Activated CD4-positive, alpha-beta T cell treated with anti-CD3 and anti-CD28 coated beads for 4 hours (primary cell): Measurements from ENCODE around the gene PZP.

ENCODE experiments used
- DNase-seq, 2 donors: peaks; one replicate each; pipeline ENCODE4 v3.0.0-alpha.2; 2020

PZP gene

DNA sequence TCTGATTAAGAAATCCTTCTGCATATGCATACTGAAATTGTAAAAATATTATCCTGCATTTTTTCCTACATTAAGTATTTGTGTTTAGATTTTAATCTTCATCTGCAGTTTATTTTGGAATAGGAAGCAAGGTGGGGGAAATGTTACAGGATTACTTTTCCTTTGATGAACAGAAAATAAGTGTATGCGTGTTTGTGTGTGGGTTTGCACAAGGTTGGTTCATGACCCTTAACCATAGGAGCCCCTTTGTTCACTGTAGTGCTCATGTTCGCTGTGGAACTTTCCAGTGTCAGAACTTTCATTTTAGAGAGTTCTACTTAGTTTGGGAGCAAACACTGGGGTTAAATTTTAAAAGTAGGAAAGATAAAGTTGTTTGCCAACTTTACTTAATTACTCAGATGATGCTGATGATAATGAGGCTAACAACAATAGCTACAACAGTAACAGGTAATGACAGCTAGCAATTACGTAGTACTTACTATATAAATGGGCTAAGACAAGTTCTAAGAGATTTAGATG lies 86.0 kb downstream of the PZP start:
- no peak for DNase-seq

DNA sequence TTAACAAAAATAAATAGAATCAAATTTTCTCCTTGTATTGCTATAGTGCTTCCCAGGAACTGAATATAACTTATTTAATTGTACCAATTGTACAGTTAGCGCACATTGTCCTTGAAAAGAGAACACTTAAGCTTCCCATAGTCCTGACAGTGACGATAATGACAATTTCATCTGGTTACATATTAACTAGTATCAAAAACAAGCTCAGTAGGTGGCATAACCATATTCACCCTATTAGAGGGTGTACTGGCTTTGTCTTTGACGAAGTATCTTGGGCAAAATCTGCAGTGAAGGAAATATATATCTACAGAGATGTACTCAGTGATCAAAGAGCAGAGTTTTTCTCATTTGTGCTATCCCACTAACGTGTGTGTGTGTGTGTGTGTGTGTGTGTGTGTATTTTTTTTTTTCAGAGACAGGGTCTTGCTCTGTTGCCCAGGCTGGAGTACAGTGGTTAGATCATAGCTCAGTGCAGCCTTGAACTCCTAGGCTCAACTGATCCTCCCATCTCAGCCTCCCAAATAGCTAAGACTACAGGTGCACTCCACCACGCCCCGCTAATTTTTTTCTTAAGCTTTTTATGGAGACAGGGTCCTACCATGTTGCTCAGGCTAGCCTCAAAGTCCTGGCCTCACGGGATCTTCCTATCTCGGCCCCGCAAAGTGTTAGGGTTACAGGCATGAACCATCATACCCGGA lies 87.6 kb downstream of the PZP start:
- DNase-seq = no peak

DNA sequence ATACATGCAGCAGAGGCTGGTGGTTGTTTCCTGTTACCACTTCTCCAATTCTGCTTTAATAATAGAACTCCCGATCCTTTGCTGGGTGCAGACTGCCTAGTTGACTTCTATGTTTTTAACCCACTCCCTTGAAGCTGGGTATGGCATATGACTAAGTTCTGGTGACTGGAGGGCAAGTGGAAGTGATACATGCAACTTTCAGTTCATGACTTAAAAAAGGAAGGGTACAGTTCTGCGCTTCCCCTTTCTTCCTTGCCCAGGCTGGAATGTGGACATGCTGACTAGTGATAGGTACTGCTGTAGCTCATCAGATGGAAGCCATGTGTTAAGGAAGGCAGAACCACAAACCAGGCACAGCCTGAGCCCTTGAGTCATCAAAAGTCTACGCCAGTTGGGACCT lies 90.0 kb downstream of the PZP start:
- no peak for DNase-seq

DNA sequence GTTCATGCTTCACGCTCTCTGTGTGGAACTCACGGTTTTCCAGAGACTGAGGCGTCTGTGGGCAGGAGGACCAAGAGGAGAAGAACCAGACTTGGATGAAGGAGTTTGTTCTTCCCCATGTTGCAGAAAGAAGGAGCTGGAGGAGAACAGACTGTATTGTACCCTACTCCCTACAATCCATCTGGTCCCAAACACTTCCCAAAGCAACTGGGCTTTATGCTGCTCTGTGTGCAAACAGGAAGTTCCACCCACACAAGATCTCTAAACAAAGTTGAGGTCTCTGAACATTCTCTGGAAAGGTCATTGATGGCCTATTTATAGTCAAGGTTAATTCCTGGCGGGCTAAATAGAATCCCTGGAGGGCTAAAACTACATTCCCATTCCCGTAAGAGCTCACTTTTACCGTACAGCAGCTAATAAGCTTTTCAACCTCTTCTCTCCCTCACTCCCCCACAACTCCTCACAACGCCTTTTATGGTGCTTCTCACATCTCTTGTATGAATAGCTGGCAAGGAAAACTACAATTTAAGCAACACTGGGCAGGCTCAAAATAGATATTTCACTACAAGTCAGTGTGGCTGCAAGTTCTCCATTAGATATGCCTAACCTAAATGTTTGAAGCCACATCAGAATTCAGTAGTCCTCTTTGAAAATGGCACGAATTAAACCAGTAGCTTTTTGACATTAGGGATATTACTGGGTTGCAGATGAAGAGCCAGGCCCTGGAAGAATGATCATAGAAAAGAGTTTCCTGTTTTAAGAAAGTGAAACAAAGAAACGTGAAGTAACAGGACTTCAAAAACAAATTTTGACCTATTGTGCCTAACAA lies 92.2 kb downstream of the PZP start, which contains the start of gene A2M:
A2M (minus strand) TSS at position 189 of the 829 bp plus-strand sequence; CDS start at position 119, 70 bp downstream.
- DNase-seq = no peak

DNA sequence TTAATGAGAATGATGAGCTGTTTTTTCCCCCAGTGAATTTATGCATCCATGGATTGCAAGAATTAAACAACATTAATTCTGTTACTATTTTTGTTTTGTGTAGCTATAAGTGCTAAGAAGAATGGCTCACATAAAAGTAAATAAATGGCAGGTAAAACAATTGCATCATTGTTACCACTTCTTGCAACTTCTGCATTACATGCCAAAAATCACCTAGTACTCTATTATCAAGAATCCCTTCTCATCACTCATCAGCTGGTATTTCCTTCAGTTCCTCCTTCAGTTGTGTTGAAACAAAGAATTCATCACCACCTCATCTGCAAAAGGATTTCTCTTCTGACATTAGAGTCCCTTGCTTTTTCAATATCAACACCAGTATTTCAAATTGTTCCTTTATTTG lies 93.2 kb downstream of the PZP start:
- no peak for DNase-seq

DNA sequence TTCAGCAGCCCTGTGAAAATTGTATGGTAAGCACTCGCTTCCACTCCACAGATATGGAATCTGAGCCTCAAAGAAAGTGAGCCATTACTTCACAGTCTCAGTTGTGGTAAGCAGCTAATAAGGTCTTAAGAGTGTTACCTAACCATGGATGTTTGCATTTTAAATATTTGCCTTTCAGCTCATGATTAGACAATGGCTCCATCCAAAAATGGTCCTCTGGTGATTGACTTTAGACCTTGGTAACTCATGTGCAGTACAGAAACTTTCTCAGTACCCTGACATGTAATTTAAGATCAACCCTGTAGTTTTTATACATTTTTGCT lies 94.2 kb downstream of the PZP start:
- no peak for DNase-seq

DNA sequence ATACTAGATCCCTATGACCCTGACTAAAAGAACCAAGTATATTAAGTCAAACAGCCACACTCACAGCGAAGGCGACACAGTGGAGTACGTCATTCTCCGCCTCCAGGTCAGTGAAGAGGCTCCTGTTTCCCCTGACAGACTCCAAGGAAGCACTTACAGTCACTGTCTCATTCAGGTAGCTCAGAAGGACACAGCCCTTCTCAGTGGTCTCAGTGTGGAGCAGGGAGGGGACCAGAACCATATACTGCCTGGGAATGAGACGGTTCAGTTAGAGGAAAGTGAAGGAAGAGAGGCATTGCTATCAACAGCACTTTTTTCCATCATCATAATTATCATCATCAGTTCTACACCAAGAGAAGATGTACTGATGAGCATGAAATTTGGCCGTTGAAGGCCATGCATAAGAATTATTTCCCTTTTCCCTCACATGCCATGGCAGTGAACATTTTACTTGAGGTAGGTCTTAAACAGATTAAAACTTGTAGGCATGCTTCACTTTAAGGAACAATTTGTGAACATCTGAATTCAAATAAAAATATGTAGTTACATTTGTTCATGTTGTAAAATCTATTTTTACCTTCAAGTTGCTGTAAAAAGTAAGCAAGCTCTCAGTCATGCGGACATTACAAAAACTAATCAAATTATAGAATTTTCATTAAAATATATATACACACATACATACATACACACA lies 94.8 kb downstream of the PZP start:
- no peak for DNase-seq

DNA sequence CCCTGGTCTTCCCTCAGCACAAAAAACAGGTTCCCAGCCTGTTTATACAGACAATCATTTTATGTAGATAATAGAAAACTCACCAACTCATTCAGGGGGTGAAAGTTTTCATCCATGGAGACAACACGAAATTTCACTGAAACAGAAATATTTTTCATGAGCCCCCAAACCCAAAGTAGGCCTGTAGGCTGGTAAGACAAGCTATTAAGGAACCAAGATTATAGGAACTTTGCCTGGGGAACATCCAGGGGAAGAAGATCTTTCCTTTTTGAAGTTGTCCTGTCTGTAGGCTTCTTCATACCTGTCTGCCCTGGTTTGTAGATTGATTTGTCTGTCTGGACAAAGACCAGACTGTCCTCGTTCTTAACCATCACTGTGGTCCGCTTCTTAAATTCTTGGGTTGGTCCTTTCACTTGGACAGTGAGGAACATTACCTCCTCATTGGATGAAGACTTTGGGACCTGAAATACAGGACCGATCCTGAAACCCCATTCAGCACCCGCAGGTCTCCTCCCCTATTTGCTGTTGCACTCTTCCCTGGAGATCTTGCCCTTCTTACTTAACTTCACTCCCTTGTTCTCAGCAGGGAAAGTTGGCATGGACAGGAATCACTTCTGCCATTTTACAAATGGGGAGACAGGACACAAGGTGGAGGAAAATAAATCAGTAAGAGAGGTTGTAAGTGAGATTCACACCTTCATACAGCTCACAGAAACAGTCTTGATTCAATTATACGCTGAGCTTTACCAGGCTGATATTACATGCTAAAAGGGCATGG lies 95.9 kb downstream of the PZP start:
- no peak for DNase-seq

DNA sequence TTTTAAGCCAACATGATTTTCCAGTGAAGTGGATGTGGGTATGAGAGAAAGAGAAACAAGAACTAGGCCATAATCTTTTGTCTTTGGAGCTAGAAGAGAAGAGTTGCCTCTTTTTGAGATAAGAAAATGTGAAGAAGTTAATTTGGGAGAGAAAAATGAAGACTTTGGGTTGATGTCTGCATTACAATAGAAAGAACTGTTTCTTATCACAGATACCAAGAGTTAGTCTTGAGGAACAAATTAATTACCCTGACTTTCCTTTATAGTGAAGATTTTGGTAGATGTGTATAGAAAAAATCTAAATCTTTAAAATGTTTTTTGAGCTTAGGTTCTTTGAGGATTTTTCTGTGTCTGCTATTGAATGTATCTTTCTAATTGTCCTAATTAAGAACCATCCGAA lies 96.7 kb downstream of the PZP start:
- no peak for DNase-seq

DNA sequence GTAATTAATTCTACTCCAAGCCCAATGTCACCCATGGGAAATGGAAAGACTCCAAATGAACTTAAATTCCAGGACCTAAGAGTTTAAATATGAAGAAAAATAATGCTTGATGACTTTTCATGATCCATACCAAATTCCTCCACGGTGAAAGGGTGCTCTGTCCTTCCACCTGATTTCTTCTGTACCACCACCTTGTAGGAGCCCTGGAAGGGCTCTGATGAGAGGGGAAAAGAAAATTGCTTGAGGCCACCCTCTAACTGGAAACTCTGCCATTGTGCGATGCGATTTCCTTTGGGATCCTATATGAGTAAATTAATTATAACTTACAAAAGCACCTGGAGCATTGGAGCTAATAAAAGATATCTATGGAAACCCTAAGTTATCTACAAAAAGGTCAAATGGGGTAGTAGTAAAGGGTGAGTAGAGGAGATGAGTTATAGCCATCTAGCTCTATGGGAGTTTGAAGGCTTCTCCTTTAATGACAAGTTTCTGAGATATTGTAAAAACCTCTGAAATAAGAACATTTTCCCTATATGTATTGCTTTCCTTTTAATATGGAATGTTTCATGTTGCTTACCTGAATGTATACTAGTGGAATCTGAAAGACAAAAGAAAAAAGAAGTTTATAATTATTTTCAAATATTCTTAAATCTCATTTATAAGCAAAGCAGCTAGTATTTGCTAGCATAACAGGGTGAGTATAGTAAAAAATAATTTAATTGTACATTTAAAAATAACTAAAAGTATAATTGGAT lies 98.3 kb downstream of the PZP start:
- DNase-seq = no peak

DNA sequence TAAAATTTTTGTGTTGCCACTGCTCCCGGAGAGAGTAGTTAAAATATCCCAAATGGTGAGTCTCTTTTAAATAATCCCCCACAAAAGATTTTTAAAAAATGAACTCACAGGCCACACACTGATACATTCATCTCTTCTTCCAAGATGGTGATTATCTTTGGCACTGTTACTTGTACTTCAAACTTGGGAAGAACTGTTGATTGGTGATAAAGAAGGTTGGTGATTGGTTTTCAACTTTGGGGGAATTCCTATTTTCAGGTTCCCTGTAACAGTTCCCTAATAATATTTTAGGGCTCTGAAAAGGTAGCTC lies 99.0 kb downstream of the PZP start:
- DNase-seq = no peak

DNA sequence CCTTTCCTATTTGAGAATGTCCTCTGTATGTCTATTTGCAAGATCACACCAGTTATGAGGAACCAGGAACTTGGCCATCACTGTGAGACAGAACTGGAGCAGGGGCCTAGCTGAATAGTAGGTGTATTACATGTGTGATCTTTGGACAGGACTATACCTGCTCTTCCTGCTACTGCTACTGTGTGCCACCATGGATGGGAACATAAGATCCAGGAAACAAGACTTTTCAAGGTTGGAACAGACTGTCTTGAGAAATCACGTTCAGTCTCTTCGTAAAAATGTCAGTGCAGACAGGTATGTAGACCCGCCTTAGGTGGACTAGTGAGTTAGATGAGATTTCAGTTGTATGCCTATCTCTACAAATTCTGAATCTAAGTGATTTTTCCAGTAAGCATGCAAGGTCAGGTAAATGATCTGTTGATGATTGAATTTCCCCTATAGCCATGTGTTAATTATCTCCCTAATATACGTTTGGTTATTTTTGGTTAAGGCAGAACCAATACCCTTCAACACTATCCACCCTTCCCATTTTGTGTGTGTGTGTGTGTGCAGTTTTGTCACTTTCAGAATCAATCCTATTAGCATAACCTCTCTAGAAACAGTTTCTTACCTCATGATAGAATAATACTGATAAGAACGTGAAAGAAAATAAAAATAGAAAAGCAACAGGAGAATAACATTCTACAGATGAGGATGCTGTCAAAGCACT lies 99.5 kb downstream of the PZP start:
- no peak for DNase-seq

DNA sequence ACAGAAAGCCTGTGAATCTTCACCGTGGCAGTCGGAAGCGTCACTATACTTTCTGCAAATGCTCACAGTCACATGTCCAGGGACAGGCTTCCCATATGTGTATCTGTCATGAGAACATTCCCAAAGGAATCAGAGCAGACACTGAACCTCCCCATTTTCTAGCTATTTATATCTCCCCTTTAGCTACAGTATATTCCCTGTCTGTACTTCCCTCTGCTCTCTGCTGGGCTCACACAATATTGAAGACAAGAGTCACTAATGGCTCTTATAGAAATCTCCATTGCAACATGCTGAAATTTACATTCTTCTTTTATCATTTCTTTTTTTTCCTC lies 100.7 kb downstream of the PZP start:
- no peak for DNase-seq

DNA sequence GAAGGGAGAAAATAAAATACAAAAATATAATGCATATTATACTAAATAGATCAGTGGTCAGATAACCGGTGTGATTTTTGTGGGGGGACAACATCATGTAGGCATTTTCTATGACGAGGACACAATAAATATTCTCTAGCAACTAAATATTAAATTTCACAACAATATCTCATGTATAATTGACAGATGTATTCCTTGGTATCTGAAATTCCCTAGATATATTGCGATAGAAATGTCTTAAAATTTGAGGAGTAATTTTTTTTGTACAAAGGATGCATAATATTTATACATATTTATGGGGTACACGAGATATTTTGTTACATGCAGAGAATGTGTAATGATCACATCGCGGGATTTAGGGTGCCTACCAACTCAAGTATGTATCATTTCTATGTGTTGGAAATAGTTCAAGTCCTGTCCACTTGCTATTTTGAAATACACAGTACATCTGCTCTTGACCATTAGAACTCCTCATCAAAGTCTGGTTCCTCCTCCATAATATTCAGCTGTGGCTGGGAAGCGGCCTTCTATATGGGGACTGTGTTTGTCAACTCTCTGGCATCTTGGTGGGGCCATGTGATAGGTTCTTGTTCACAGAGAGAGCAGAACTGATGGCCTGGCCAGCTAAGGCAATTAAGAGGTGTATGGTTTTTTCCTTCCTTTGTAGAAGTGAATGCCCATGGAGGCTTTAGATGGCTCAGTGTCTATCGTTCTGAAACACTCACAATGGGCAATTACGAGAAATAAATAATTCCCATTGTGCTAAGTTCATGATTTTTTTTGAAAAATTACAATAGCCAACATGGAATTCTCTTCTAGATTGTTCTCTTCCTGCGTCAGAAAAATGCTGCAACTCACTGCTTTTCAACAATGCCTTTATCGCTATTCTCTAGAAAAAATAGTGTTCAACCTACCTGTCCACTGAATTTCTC lies 101.3 kb downstream of the PZP start:
- DNase-seq = no peak

DNA sequence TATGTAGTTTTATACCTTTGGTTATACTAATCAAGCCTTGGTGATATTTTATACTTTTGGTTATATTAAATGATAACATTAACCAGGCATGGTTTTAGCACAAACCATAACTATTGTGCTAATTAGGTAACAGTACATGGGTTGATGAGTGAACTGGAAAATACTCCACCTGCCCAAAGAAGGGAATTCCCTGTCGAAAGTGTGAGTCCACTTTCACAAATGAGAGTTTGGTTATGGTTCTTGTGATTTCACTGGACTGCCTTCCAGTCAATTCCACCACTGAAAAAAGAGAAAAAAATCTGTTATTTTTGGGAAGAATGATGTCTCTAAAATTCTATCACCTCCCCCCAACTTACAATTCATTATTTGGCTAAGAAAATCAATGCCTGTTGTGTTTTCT lies 102.1 kb downstream of the PZP start:
- DNase-seq = no peak

DNA sequence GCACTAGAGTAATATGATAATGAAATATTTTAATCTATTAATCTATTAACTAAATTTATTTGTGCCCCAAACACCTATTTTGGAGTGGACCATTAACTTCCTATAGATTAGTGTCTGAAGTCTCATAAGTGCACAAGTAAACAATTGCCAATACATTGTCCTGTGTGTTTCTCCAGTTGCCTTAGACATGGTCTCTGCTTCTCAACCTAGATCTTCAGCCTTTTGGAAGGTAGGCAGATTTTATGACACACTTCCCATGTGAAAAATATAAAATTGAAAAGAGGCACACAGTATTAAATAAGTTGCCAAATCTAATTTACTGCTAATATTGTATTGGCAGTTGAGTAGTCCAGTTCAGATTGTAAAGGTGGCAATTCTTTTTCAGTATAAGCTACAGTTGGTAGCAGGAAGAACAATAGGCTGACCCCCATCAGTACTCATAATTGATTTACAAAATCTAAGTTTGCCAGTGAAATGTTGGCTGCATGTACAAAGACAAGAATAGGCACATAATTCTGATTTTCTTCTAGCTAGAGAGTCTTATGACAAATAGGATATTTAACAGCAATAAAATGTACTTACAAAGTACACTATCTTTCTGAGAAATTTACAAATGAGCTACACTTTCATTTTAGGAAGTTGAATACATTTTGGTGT lies 103.3 kb downstream of the PZP start:
- no peak for DNase-seq

DNA sequence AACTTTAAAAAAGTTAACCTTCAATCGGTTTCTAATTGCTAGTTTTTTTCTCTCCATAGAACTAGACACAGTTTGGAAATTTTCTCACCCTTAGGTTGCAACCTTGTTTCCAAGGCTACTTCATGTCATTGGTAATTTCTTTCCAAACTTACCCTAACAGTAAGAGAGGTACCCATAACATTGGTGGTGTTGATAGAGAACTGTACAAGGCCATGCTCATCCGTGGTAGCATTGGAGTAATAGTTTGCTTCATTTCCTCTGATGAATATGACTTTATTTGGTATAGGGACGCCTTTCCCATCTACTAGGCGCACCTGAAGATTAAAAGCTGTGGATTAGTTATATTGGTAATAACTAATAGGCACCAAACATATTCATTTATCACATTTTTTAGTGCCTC lies 104.1 kb downstream of the PZP start:
- no peak for DNase-seq

DNA sequence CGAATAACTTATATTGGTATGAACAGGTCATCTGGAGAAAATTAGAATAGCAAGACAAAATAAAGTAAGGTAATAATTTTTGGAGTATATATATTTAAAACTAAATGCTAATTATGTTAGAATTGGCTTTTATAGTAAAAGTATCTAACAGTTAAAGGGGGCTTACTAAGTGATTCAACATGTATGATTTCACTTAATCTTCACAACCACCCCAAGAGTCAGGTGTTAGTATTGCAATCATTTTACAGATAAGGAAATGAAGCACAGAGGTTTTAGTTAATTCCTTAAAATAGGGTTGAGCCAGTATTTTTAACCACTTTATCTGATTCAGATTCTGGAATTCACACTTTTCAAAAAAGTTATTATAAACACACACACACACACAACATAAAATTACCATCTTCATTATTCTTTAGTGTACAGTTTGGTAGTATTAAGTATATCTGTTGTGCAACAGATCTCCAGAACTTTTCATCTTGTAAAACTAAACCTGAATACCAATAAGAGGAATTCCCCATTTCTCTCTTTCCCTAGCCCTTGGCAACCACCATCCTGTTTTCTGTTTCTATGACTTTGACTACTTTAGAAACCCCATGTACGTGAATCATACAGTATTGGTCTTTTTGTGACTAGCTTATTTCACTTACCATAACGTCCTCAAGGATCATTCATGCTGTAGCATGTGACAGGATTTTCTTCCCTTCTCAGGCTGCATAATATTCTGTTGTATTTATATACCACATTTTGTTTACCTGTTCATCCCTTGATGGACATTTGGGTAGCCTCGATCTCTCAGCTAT lies 104.9 kb downstream of the PZP start:
- DNase-seq = no peak

DNA sequence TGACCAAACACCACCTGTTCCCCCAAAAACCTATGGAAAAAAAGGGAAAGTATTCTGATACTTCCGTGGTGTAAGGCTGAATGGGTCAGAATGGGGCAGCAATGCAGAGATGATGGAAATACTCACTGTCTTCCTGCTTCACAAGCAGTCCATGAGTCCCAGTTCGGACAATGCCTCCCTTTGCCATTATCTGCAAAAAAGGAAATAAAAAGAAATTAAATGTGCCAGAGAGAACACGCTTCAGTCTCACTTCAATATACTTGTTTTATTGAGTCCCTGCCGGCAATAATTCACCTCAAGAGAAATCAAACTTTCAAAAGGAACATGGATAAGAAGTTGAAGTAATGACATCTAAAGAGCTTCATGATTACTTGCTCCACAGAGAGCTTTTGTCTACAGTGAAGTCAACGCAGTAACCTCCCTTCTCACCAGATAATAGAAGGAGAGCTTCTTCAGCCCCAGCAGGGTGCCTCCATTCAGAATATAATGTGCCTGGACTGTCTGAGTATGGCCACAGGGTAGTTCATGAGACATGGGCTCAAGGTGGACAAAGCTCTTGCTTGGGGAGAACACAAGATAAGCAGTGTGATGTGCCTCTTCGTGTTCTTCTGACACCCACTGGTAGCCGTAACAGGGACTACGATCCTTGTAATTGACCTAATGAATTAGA lies 107.0 kb downstream of the PZP start:
- DNase-seq = no peak
